Small intestine (tissue), 7 donors: ENCODE data around the gene PEX1. TPM values are rescaled to one million over a fixed set of nuclear protein-coding genes. Genes with fewer than 3 reads are reported as not detected.

ENCODE experiments used
- DNase-seq, 2 donors: peaks; one replicate each; pipeline versions ENCODE4 v3.0.0 to v3.0.0-alpha.2; 2013
- FAIRE-seq: peaks from 2 replicates; lab custom pipeline; 2012; peaks lifted over from hg19 to GRCh38; lab: Jason Lieb, UNC
- H3K27ac ChIP-seq, 3 donors: one replicate each; pipeline ENCODE4 v1.5.1; 2013; ENCODE audit warnings: low read length in 2 of 3, mild to moderate bottlenecking in 2 of 3, control low read depth in 1 of 3, inconsistent platforms in 1 of 3, low read depth in 1 of 3, moderate library complexity in 1 of 3
- H3K27me3 ChIP-seq, 3 donors: one replicate each; pipeline ENCODE4 v1.6.1; 2013; ENCODE audit warnings: low read length in 3 of 3, inconsistent platforms in 1 of 3; ENCODE audit not compliant: control insufficient read depth in 3 of 3, insufficient read depth in 3 of 3
- H3K36me3 ChIP-seq, 3 donors: one replicate each; pipeline ENCODE4 v1.6.1; 2013; ENCODE audit warnings: low read length in 3 of 3, inconsistent platforms in 1 of 3, low read depth in 1 of 3, mild to moderate bottlenecking in 1 of 3, moderate library complexity in 1 of 3; ENCODE audit not compliant: control insufficient read depth in 3 of 3, insufficient read depth in 2 of 3
- H3K4me1 ChIP-seq, 3 donors: one replicate each; pipeline ENCODE4 v1.6.1; 2013; ENCODE audit warnings: low read length in 2 of 3, inconsistent platforms in 1 of 3, low read depth in 1 of 3, mild to moderate bottlenecking in 1 of 3, moderate library complexity in 1 of 3; ENCODE audit not compliant: control insufficient read depth in 3 of 3, insufficient read depth in 2 of 3
- H3K4me3 ChIP-seq, 3 donors: one replicate each; pipeline ENCODE4 v1.5.1; 2013; ENCODE audit warnings: low read length in 3 of 3, control low read depth in 1 of 3, inconsistent platforms in 1 of 3, low read depth in 1 of 3, mild to moderate bottlenecking in 1 of 3, moderate library complexity in 1 of 3
- H3K9me3 ChIP-seq, 2 donors: one replicate each; pipeline ENCODE4 v1.6.1; 2013; ENCODE audit warnings: low read depth in 1 of 2, low read length in 1 of 2; ENCODE audit not compliant: control insufficient read depth in 2 of 2, insufficient read depth in 1 of 2
- WGBS, 3 donors: extraction: QIAGEN DNeasy Blood & Tissue Kit; methylation state at CpG; one replicate each; pipeline ENCODE4 v1.1.7; 2013; 5-methylcytosine and 5-hydroxymethylcytosine counted together
- polyA plus RNA-seq, 4 donors: library from polyadenylated mRNA; stranded (reverse) in 3 of 4; unstranded in 1 of 4; fragments of 200-250 nt in 3 of 4; fragments of 120-200 nt in 1 of 4; gene quantifications; one replicate each; pipeline versions ENCODE4 v1.2.1 to v1.2.3, GENCODE V29; 2013
- donor health status: healthy with polysubstance abuse.
- donor health status: control.
- donor health status: control.
- donor health status: Bipolar disorder and iron deficiency.
- donor health status: healthy.

The PEX1 gene
- polyA plus RNA-seq, 4 donors = 9.2 to 36.5 (median 12.0) TPM

- Histone ChIP-seq H3K4me3 (no peak overlapping the region), H3K27me3 (no peaks in the 10 kb centered on the region), H3K36me3 (peaks cover 0 to 10% (median 2%) of the 10 kb centered on the region in 3 donors), H3K4me1 (peaks cover 0 to 6% (median 0%) of the 10 kb centered on the region in 3 donors), H3K9me3 (peaks cover 0 to 4% of the 10 kb centered on the region in 2 donors), H3K27ac (no peak overlapping the region)
- WGBS, 3 donors = 69 to 76% (median 69%) methylated on average over 3 of the region's 3 CpGs
- FAIRE-seq = no peak
- DNase-seq = no peak
Observed at GRCh38 chr7:92464515-92464914, 63.8 kb downstream of the PEX1 start.

DNA sequence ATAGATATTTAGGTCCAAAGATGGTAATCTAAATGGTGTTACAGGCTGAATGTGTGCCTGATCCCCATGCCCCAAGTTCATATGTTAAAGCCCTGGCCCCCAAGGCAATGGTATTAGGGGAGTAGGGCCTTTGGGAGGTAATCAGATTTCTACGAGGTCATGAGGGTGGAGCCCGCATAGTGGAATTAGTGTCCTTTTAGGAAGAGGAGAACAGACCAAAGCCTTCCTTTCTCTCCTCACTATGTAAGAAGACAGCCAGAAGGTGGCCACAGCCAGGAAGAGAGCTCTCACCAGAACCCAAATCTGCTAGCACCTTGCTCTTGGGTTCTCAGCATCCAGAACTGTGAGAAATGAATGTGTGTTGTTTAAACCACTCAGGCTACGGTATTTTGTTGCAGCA lies 65.8 kb downstream of the PEX1 start:
- Histone ChIP-seq H3K27ac (no peak overlapping the region), H3K4me1 (peaks cover 0 to 6% (median 0%) of the 10 kb centered on the region in 3 donors), H3K36me3 (peaks cover 0 to 10% (median 4%) of the 10 kb centered on the region in 3 donors), H3K4me3 (no peak overlapping the region), H3K9me3 (no peaks in the 10 kb centered on the region), H3K27me3 (no peaks in the 10 kb centered on the region)
- no peak for DNase-seq
- FAIRE-seq = no peak
- WGBS, 3 donors = 94 to 96% (median 94%) methylated on average over 3 of the region's 3 CpGs

GRCh38 chr7:92461027-92462003 lies 67.0 kb downstream of the PEX1 start:
- H3K9me3 ChIP-seq = no peaks in the 10 kb centered on the region
- H3K4me1 ChIP-seq = peaks cover 0 to 2% (median 0%) of the 10 kb centered on the region in 3 donors
- H3K27ac ChIP-seq = no peak overlapping the region
- H3K4me3 ChIP-seq = no peak overlapping the region
- WGBS, 3 donors = 54 to 64% (median 61%) methylated on average over 8 of the region's 8 CpGs
- no peaks in the 10 kb centered on the region for H3K27me3 ChIP-seq
- peaks cover 0 to 17% (median 7%) of the 10 kb centered on the region in 3 donors for H3K36me3 ChIP-seq
- peak; percentile 49 to 53 for DNase-seq
- FAIRE-seq = no peak

DNA sequence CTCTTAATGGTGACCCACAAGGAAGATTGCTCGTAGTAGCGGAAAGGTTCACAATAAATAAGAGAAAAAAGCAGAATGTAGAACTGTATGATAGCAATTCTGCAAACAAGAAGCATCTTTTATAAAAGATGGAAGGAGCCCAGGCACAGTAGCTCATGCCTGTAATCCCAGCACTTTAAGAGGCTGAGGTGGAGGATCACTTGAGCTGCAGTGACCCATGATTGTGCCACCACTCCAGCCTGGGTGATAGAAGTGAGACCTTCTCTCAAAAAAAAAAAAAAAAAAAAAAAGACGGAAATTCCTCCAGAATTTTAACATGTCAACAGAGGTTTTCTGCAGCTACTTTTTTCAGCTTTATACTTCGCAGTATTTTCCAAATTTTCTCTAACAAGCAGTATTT lies 67.8 kb downstream of the PEX1 start:
- WGBS, 3 donors = 90 to 91% (median 90%) methylated on average over 4 of the region's 4 CpGs
- Histone ChIP-seq H3K36me3 (peaks cover 0 to 16% (median 9%) of the 10 kb centered on the region in 3 donors), H3K4me1 (no peaks in the 10 kb centered on the region), H3K9me3 (no peaks in the 10 kb centered on the region), H3K4me3 (no peak overlapping the region), H3K27ac (no peak overlapping the region), H3K27me3 (no peaks in the 10 kb centered on the region)
- DNase-seq (no peak), FAIRE-seq (no peak)

- FAIRE-seq (no peak), DNase-seq (no peak)
- no peak overlapping the region for H3K4me3 ChIP-seq
- no peaks in the 10 kb centered on the region for H3K27me3 ChIP-seq
- peaks cover 0 to 16% (median 9%) of the 10 kb centered on the region in 3 donors for H3K36me3 ChIP-seq
- WGBS, 3 donors = 77 to 86% (median 80%) methylated on average over 2 of the region's 2 CpGs
- H3K27ac ChIP-seq = no peak overlapping the region
- no peaks in the 10 kb centered on the region for H3K4me1 ChIP-seq
- no peaks in the 10 kb centered on the region for H3K9me3 ChIP-seq
Observed at GRCh38 chr7:92460109-92460508, 68.2 kb downstream of the PEX1 start.

- Histone ChIP-seq H3K4me3 (no peak overlapping the region), H3K9me3 (no peaks in the 10 kb centered on the region), H3K27me3 (no peaks in the 10 kb centered on the region), H3K4me1 (no peaks in the 10 kb centered on the region), H3K27ac (no peak overlapping the region), H3K36me3 (peaks cover 9 to 25% (median 24%) of the 10 kb centered on the region in 3 donors)
- DNase-seq (no peak), FAIRE-seq (no peak)
- WGBS, 3 donors = 94 to 100% (median 95%) methylated on average over 2 of the region's 2 CpGs
Observed at GRCh38 chr7:92456236-92456635, 72.1 kb downstream of the PEX1 start.

DNA sequence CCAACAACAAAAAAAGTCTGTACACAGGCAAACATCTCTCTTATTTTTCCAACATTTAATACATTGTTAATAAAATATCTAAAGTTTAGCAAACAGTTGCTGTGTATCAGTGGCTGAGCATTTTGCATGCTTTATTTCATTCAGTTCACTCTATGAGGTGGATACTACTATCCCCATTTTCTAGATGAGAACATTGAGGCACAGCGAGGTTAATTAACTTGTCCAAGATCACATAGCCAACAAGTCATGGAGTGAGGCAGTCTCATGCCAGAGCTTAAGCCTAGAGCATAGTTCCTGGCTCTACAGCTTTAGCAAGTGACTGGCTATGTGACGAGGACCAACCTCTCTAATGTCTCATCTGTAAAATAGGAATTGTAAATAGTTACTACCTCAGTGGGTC lies 76.7 kb downstream of the PEX1 start:
- peaks cover 9 to 22% (median 17%) of the 10 kb centered on the region in 3 donors for H3K36me3 ChIP-seq
- H3K27me3 ChIP-seq = no peaks in the 10 kb centered on the region
- no peaks in the 10 kb centered on the region for H3K9me3 ChIP-seq
- H3K4me3 ChIP-seq = no peak overlapping the region
- DNase-seq (no peak), FAIRE-seq (no peak)
- peaks cover 1 to 12% (median 2%) of the 10 kb centered on the region in 3 donors for H3K4me1 ChIP-seq
- 97 to 100% (median 98%) methylated on average over 2 of the region's 2 CpGs for WGBS, 3 donors
- no peak overlapping the region for H3K27ac ChIP-seq

DNA sequence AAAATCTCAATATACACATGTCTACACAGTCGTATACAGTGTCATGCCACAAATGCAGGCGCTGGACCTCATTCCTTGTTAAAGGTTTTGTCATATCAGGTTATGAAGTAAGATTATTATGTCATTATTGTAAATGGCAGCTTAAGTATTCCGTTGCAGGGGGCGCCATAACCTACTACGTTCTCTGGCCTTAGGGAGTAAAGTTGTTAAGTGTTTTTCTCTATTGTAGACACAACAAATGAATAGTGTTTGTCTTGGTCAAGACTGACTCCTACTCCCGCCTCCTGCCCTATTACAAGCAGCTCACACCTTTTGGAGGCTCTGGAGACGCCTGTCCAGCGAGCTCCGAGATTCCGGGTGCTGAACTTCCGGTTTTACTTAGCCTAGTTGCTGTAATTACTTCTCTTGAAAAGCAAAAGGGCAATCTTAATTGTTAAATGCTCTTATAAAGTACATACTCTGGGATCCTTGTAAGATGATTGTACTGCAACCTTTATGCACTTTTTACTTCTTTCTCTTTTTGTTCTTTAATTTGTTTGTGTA lies 80.0 kb downstream of the PEX1 start:
- FAIRE-seq (no peak), DNase-seq (peak; percentile 78 to 86)
- no peaks in the 10 kb centered on the region for H3K27me3 ChIP-seq
- 0 to 1% (median 0%) methylated on average over 11 of the region's 11 CpGs for WGBS, 3 donors
- H3K36me3 ChIP-seq = peaks cover 0 to 9% (median 8%) of the 10 kb centered on the region in 3 donors
- H3K4me1 ChIP-seq = peaks cover 1 to 12% (median 2%) of the 10 kb centered on the region in 3 donors
- H3K27ac ChIP-seq = peak overlapping the region; percentile 95 to 99 (median 98)
- peak overlapping the region; percentile 80 to 98 (median 95) for H3K4me3 ChIP-seq
- H3K9me3 ChIP-seq = no peaks in the 10 kb centered on the region
